Heart right ventricle (tissue), 16 donors: ENCODE measurements around the gene SPAG8. TPM values are rescaled to one million over a fixed set of nuclear protein-coding genes. Genes with fewer than 3 reads are reported as not detected.

ENCODE experiments used
- ATAC-seq, 8 donors: fragments of 200-7000 bp; cut with Tn5 transposase; one replicate each; pipeline ENCODE4 v1.9.1; 2020; ENCODE audit warnings: mild to moderate bottlenecking in 8 of 8, moderate library complexity in 8 of 8, moderate number of reproducible peaks in 1 of 8
- DNase-seq, 2 donors: peaks; one replicate each; pipeline ENCODE4 v3.0.0-alpha.2; 2020
- H3K27ac ChIP-seq, 10 donors: fragments of 200-600 bp; sonication (generic) in 2 of 10; one replicate each; pipeline versions ENCODE4 v1.5.0 to v1.8.0; 2020 to 2022; ENCODE audit warnings: mild to moderate bottlenecking in 3 of 10
- H3K27me3 ChIP-seq, 7 donors: fragments of 200-600 bp; one replicate each; pipeline ENCODE4 v1.8.0; 2021 to 2022; ENCODE audit warnings: mild to moderate bottlenecking in 2 of 7
- H3K36me3 ChIP-seq, 9 donors: fragments of 200-600 bp; sonication (generic) in 1 of 9; one replicate each; pipeline versions ENCODE4 v1.5.0 to v1.8.0; 2020 to 2022; ENCODE audit warnings: mild to moderate bottlenecking in 2 of 9
- H3K4me1 ChIP-seq, 9 donors: fragments of 200-600 bp; sonication (generic) in 1 of 9; one replicate each; pipeline versions ENCODE4 v1.5.0 to v1.8.0; 2020 to 2022; ENCODE audit warnings: mild to moderate bottlenecking in 4 of 9
- H3K4me3 ChIP-seq, 10 donors: fragments of 200-600 bp; sonication (generic) in 2 of 10; one replicate each; pipeline versions ENCODE4 v1.5.0 to v1.8.0; 2020 to 2022; ENCODE audit warnings: mild to moderate bottlenecking in 7 of 10, moderate library complexity in 2 of 10
- H3K9me3 ChIP-seq, 11 donors: fragments of 200-600 bp in 10 of 11; sonication (generic) in 2 of 11; one replicate each; pipeline versions ENCODE4 v1.5.0 to v1.8.0; 2013 to 2022; ENCODE audit warnings: mild to moderate bottlenecking in 2 of 11, control low read depth in 1 of 11, moderate library complexity in 1 of 11
- CTCF ChIP-seq, 9 donors: fragments of 200-600 bp; sonication (generic) in 2 of 9; IDR thresholded peaks; one replicate each; pipeline versions ENCODE4 v1.5.0 to v1.8.0; 2021 to 2022; ENCODE audit warnings: antibody characterized with exemption in 9 of 9, mild to moderate bottlenecking in 5 of 9, moderate library complexity in 1 of 9
- WGBS, 2 donors: extraction: QIAGEN DNeasy Blood & Tissue Kit; methylation state at CpG; one replicate each; pipeline ENCODE4 v1.1.7; 2013; ENCODE audit warnings: inconsistent platforms in 1 of 2; 5-methylcytosine and 5-hydroxymethylcytosine counted together
- intact Hi-C, 10 donors: fragments of 100-400 bp; cut with DNase I; formaldehyde crosslinking; loops; one replicate each; pipeline versions ENCODE4 v1.11.1 to v1.14.2; 2022
- polyA plus RNA-seq, 2 donors: library from polyadenylated mRNA; stranded (reverse); fragments of 200-250 nt; gene quantifications; one replicate each; pipeline ENCODE4 v1.2.3, GENCODE V29; 2013
- total RNA-seq, 10 donors: library from RNA; stranded (reverse); fragmentation: NEBNext Ultra II Directional in 3 of 10; extraction: Animal tissue kit (Norgen Biotek cat#: 25700) in 3 of 10; gene quantifications; one replicate each; pipeline versions ENCODE4 v1.2.1 to v1.2.4, GENCODE V29; 2021 to 2023
- donor health status: Arrhythmogenic right ventricular cardiomyopathy.
- donor health status: ischemic (EF 13 %, LVEDD 7.1; RV severe dilation, severe dysfunction).
- donor health status: healthy with polysubstance abuse.
- donor health status: DM: no; HTN: yes; CAD: no.
- donor health status: DM: no; HTN: no; CAD: no.
- donor health status: ischemic (EF 25% LVEDD 6.9; RV normal size, moderate dysfunction).
- donor health status: ischemic (EF 25% LVEDD 5.7; RV mildly dilated, moderate dysfunction).
- donor health status: healthy.
- donor health status: DM: yes; HTN: yes; CAD: no.
- donor health status: Ischemic cardiomyopathy.
- donor health status: ischemic (EF 35%, LVEDD 5.7; RV mildly dilated, moderate dysfunction).
- donor health status: nonischemic (EF 11% LVEDD 7.7; RV severe dilation, severe dysfunction).
- donor health status: DM: yes; HTN: yes; CAD: no.
- donor health status: PGD.
- donor health status: ischemic (EF 29% LVEDD 5.4; RV normal size, mild dysfunction).
- donor health status: nonischemic (EF 23%, LVEDD 6.1; RV moderate dilation, normal function).

Gene SPAG8
- total and polyA plus RNA-seq, 12 donors = 0.84 to 6.0 (median 2.9) TPM

- Histone ChIP-seq H3K4me3 (no peak overlapping the region), H3K27me3 (no peaks in the 10 kb centered on the region), H3K36me3 (no peaks in the 10 kb centered on the region), H3K27ac (no peak overlapping the region), H3K4me1 (no peaks in the 10 kb centered on the region), H3K9me3 (no peaks in the 10 kb centered on the region)
- TF ChIP-seq CTCF (IDR thresholded peaks at IDR 0.05) = no peak
- ATAC-seq (no peak), DNase-seq (no peak)
- intact Hi-C loops = loop anchor here in 1 of 10 donors (10.0 kb wide), 1 partner anchor 241 kb away; no protein-coding TSS in a partner anchor
These were observed 28.6 kb downstream of the SPAG8 start for GRCh38 chr9:35783418-35783817.

- ATAC-seq (no peak), DNase-seq (no peak)
- no peak for TF ChIP-seq CTCF (IDR thresholded peaks at IDR 0.05)
- Histone ChIP-seq H3K9me3 (no peaks in the 10 kb centered on the region), H3K27ac (no peak overlapping the region), H3K36me3 (no peaks in the 10 kb centered on the region), H3K4me1 (peaks cover 0 to 1% (median 0%) of the 10 kb centered on the region in 9 donors), H3K27me3 (no peaks in the 10 kb centered on the region), H3K4me3 (no peak overlapping the region)
- 57 to 78% methylated on average over 2 of the region's 2 CpGs for WGBS, 2 donors
- intact Hi-C loops = loop anchor here in 1 of 10 donors (10.0 kb wide), 1 partner anchor 244 kb away; no protein-coding TSS in a partner anchor
These were observed 31.0 kb downstream of the SPAG8 start for GRCh38 chr9:35781066-35781465.

GRCh38 chr9:35778496-35778895, 33.6 kb downstream of the SPAG8 start:
- ATAC-seq (no peak), DNase-seq (no peak)
- Histone ChIP-seq H3K27me3 (no peaks in the 10 kb centered on the region), H3K4me1 (peaks cover 0 to 14% (median 7%) of the 10 kb centered on the region in 9 donors), H3K36me3 (no peaks in the 10 kb centered on the region), H3K9me3 (no peaks in the 10 kb centered on the region), H3K27ac (no peak overlapping the region), H3K4me3 (no peak overlapping the region)
- intact Hi-C loops = no loop called here
- TF ChIP-seq CTCF (IDR thresholded peaks at IDR 0.05) = no peak
- 88 to 90% methylated on average over 3 of the region's 3 CpGs for WGBS, 2 donors

GRCh38 chr9:35776018-35776417, 36.0 kb downstream of the SPAG8 start:
- DNase-seq (no peak), ATAC-seq (no peak)
- TF ChIP-seq CTCF (IDR thresholded peaks at IDR 0.05) = no peak
- no peak overlapping the region for H3K4me3 ChIP-seq
- H3K4me1 ChIP-seq = peaks cover 3 to 28% (median 21%) of the 10 kb centered on the region in 9 donors
- H3K36me3 ChIP-seq = no peaks in the 10 kb centered on the region
- intact Hi-C loops = no loop called here
- H3K9me3 ChIP-seq = no peaks in the 10 kb centered on the region
- H3K27me3 ChIP-seq = no peaks in the 10 kb centered on the region
- WGBS, 2 donors = 84 to 91% methylated on average over 4 of the region's 4 CpGs
- no peak overlapping the region for H3K27ac ChIP-seq
